ENCODE measurements around the gene JADE3. TPM values are rescaled to one million over a fixed set of nuclear protein-coding genes. Genes with fewer than 3 reads are reported as not detected.
A peak's percentile ranks its signal among the peaks of the same experiment; 100 is the strongest.

JADE3 gene
- total RNA-seq, 1 donor from 2014 or later = 45.3 TPM

GRCh38 chrX:46913667-46914066 lies 1.4 kb downstream of the JADE3 start:
- ATAC-seq (ENCODE audit: low read depth) (no peak), DNase-seq (no peak)
- Mint-ChIP-seq H3K27ac (peak overlapping the region; percentile 77), H3K36me3 (ENCODE audit: low read depth) (no peaks in the 10 kb centered on the region), H3K27me3 (no peaks in the 10 kb centered on the region), H3K4me3 (peak overlapping the region; percentile 87), H3K9me3 (no peaks in the 10 kb centered on the region), H3K4me1 (peaks cover 40% of the 10 kb centered on the region)
- ChIA-PET CTCF (interaction anchor here (0.6 to 3.8 kb wide), 8 partner anchors 10 to 66 kb away, joined by 3 to 27 read pairs (median 4); no protein-coding TSS in a partner anchor), POLR2A (interaction anchor here (0.8 to 2.6 kb wide), 5 partner anchors 47 to 66 kb away, joined by 3 to 22 read pairs (median 12); no protein-coding TSS in a partner anchor)
- TF ChIP-seq, protein P1, sequence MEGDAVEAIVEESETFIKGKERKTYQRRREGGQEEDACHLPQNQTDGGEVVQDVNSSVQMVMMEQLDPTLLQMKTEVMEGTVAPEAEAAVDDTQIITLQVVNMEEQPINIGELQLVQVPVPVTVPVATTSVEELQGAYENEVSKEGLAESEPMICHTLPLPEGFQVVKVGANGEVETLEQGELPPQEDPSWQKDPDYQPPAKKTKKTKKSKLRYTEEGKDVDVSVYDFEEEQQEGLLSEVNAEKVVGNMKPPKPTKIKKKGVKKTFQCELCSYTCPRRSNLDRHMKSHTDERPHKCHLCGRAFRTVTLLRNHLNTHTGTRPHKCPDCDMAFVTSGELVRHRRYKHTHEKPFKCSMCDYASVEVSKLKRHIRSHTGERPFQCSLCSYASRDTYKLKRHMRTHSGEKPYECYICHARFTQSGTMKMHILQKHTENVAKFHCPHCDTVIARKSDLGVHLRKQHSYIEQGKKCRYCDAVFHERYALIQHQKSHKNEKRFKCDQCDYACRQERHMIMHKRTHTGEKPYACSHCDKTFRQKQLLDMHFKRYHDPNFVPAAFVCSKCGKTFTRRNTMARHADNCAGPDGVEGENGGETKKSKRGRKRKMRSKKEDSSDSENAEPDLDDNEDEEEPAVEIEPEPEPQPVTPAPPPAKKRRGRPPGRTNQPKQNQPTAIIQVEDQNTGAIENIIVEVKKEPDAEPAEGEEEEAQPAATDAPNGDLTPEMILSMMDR (IDR thresholded peaks at IDR 0.05) = no peak
- intact Hi-C loops (cut with micrococcal nuclease) = loop anchor here (1.0 to 5.0 kb wide), 4 partner anchors 19 to 65 kb away; no protein-coding TSS in a partner anchor

GRCh38 chrX:46916273-46916672 lies 4.1 kb downstream of the JADE3 start:
- Mint-ChIP-seq H3K9me3 (no peaks in the 10 kb centered on the region), H3K4me1 (peaks cover 41% of the 10 kb centered on the region), H3K27me3 (no peaks in the 10 kb centered on the region), H3K4me3 (no peak overlapping the region), H3K36me3 (ENCODE audit: low read depth) (no peaks in the 10 kb centered on the region), H3K27ac (no peak overlapping the region)
- intact Hi-C loops (cut with micrococcal nuclease) = no loop called here
- DNase-seq (no peak), ATAC-seq (ENCODE audit: low read depth) (no peak)
- TF ChIP-seq, protein P1 (IDR thresholded peaks at IDR 0.05) = no peak
- ChIA-PET CTCF (interaction anchor here (1.4 kb wide), 1 partner anchor 114 kb away, joined by 3 read pairs; no protein-coding TSS in a partner anchor), POLR2A (no interaction called here)

GRCh38 chrX:46917622-46918021 lies 5.4 kb downstream of the JADE3 start:
- H3K27me3 Mint-ChIP-seq = no peaks in the 10 kb centered on the region
- no peak for DNase-seq
- POLR2A ChIA-PET = no interaction called here
- H3K4me1 Mint-ChIP-seq = peaks cover 49% of the 10 kb centered on the region
- H3K4me3 Mint-ChIP-seq = no peak overlapping the region
- no peaks in the 10 kb centered on the region for H3K36me3 Mint-ChIP-seq (ENCODE audit: low read depth)
- CTCF ChIA-PET = no interaction called here
- H3K9me3 Mint-ChIP-seq = no peaks in the 10 kb centered on the region
- no peak for ATAC-seq (ENCODE audit: low read depth)
- TF ChIP-seq, protein P1 (IDR thresholded peaks at IDR 0.05) = no peak
- H3K27ac Mint-ChIP-seq = no peak overlapping the region
- intact Hi-C loops (cut with micrococcal nuclease) = no loop called here

- POLR2A ChIA-PET = no interaction called here
- intact Hi-C loops (cut with micrococcal nuclease) = no loop called here
- TF ChIP-seq, protein P1 (IDR thresholded peaks at IDR 0.05) = no peak
- CTCF ChIA-PET = no interaction called here
- H3K27me3 Mint-ChIP-seq = no peaks in the 10 kb centered on the region
- peaks cover 49% of the 10 kb centered on the region for H3K4me1 Mint-ChIP-seq
- H3K9me3 Mint-ChIP-seq = no peaks in the 10 kb centered on the region
- ATAC-seq (ENCODE audit: low read depth) (no peak), DNase-seq (no peak)
- no peaks in the 10 kb centered on the region for H3K36me3 Mint-ChIP-seq (ENCODE audit: low read depth)
- H3K27ac Mint-ChIP-seq = no peak overlapping the region
- H3K4me3 Mint-ChIP-seq = no peak overlapping the region
These were observed 6.2 kb downstream of the JADE3 start for GRCh38 chrX:46918434-46918833.

DNA sequence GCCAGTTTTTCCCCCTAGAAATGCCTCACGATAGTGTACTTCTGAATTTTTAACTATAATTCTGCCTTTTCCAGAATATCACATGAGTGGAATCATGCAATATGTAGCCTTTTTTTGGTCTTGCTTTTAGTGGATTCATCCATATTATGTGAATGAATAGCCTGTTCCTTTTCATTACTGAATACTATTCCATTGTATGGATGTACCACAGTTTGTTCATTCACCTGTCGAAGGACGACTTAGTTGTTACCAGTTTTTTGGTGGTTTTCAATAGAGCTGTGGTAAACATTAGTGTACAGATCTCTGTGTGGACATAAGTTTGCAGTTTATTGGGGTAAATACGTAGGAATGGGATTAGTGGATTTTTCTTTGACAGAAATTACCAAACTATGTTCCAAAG lies 8.0 kb downstream of the JADE3 start:
- Mint-ChIP-seq H3K4me1 (peaks cover 32% of the 10 kb centered on the region), H3K9me3 (no peaks in the 10 kb centered on the region), H3K27me3 (no peaks in the 10 kb centered on the region), H3K4me3 (no peak overlapping the region), H3K27ac (no peak overlapping the region), H3K36me3 (ENCODE audit: low read depth) (no peaks in the 10 kb centered on the region)
- ATAC-seq (ENCODE audit: low read depth) (no peak), DNase-seq (no peak)
- ChIA-PET POLR2A (no interaction called here), CTCF (no interaction called here)
- TF ChIP-seq, protein P1 (IDR thresholded peaks at IDR 0.05) = no peak
- intact Hi-C loops (cut with micrococcal nuclease) = no loop called here
